HEK293 (cell line): ENCODE data around the gene ZNF775.

Source experiments
- CTCF ChIA-PET: fragments of 350-600 bp; formaldehyde crosslinking; extraction: SDS; loops from one replicate; lab custom pipeline; 2021; ENCODE audit warnings: antibody characterized with exemption; lab: Yijun Ruan, JAX
- POLR2A ChIA-PET: fragments of 300-600 bp; formaldehyde crosslinking; extraction: SDS; loops from one replicate; lab custom pipeline; 2020; ENCODE audit warnings: antibody characterized with exemption, inconsistent platforms; lab: Yijun Ruan, JAX
- H3K27ac ChIP-seq: fragments of 200-500 bp; sonication (Bioruptor generic); 2 replicates; pipeline ENCODE4 v1.5.1; 2014; ENCODE audit warnings: low read depth, low read length, control low read depth, inconsistent platforms; ENCODE audit errors: extremely low read depth
- H3K36me3 ChIP-seq, 2 experiments: fragments of 200-500 bp in 1 of 2; sonication (Bioruptor generic) in 1 of 2; 1 replicate in 1 of 2; 2 replicates in 1 of 2; pipeline ENCODE4 v1.5.1; 2014 to 2017; ENCODE audit warnings: inconsistent platforms in 2 of 2, low read length in 2 of 2; ENCODE audit not compliant: control insufficient read depth in 2 of 2, insufficient read depth in 1 of 2
- H3K4me1 ChIP-seq: fragments of 200-500 bp; sonication (Bioruptor generic); 2 replicates; pipeline ENCODE4 v1.5.1; 2014; ENCODE audit warnings: mild to moderate bottlenecking, low read length, inconsistent platforms; ENCODE audit not compliant: control insufficient read depth, insufficient read depth
- H3K4me3 ChIP-seq: 2 replicates; pipeline ENCODE4 v1.5.1; 2011; ENCODE audit warnings: low read depth, mild to moderate bottlenecking, control low read depth, low read length, moderate library complexity
- H3K9me3 ChIP-seq: fragments of 200-500 bp; sonication (Bioruptor generic); 2 replicates; pipeline ENCODE4 v1.5.1; 2014; ENCODE audit warnings: low read depth, low read length, inconsistent platforms; ENCODE audit not compliant: control insufficient read depth, insufficient read depth
- CTCF ChIP-seq: fragments of 450-650 bp; formaldehyde crosslinking; IDR thresholded peaks from 2 replicates; pipeline ENCODE4 v1.5.1; 2016; ENCODE audit warnings: missing biosample characterization, missing genetic modification characterization
- GLIS2 ChIP-seq: fragments of 450-650 bp; formaldehyde crosslinking; IDR thresholded peaks from 2 replicates; pipeline ENCODE4 v1.5.1; 2016; ENCODE audit warnings: missing biosample characterization, missing genetic modification characterization
- HOXD13 ChIP-seq: sonication (generic); formaldehyde crosslinking; IDR thresholded peaks from 2 replicates; pipeline ENCODE4 v1.8.0; 2022; ENCODE audit warnings: missing genetic modification reagents, borderline replicate concordance
- IKZF3 ChIP-seq: fragments of 450-650 bp; IDR thresholded peaks from 2 replicates; pipeline ENCODE4 v1.5.0; 2018; ENCODE audit warnings: missing biosample characterization, mild to moderate bottlenecking, missing genetic modification characterization, moderate library complexity
- INSM2 ChIP-seq: fragments of 450-650 bp; formaldehyde crosslinking; IDR thresholded peaks from 2 replicates; pipeline ENCODE4 v1.5.1; 2016; ENCODE audit warnings: missing biosample characterization, missing genetic modification characterization
- OSR2 ChIP-seq: fragments of 450-650 bp; formaldehyde crosslinking; IDR thresholded peaks from 2 replicates; pipeline ENCODE4 v1.5.1; 2016; ENCODE audit warnings: missing biosample characterization, missing genetic modification characterization
- TCF7L2 ChIP-seq: IDR thresholded peaks from 2 replicates; pipeline ENCODE4 v1.6.1; 2011; ENCODE audit warnings: low read depth, mild to moderate bottlenecking, inconsistent platforms, low read length, moderate library complexity, borderline replicate concordance
- WT1 ChIP-seq: fragments of 450-650 bp; formaldehyde crosslinking; IDR thresholded peaks from 2 replicates; pipeline ENCODE4 v1.5.1; 2016; ENCODE audit warnings: missing biosample characterization, missing genetic modification characterization
- YY2 ChIP-seq: fragments of 450-650 bp; formaldehyde crosslinking; IDR thresholded peaks from 2 replicates; pipeline ENCODE4 v1.5.1; 2016; ENCODE audit warnings: missing biosample characterization, missing genetic modification characterization
- ZBTB1 ChIP-seq: fragments of 450-650 bp; formaldehyde crosslinking; IDR thresholded peaks from 2 replicates; pipeline ENCODE4 v1.5.1; 2016; ENCODE audit warnings: missing biosample characterization, missing genetic modification characterization
- ZBTB8A ChIP-seq: fragments of 450-650 bp; formaldehyde crosslinking; IDR thresholded peaks from 2 replicates; pipeline ENCODE4 v1.5.1; 2016; ENCODE audit warnings: missing biosample characterization, missing genetic modification characterization
- ZFP37 ChIP-seq: fragments of 450-650 bp; formaldehyde crosslinking; IDR thresholded peaks from 2 replicates; pipeline ENCODE4 v1.5.1; 2016; ENCODE audit warnings: missing biosample characterization, missing genetic modification characterization
- ZNF157 ChIP-seq: fragments of 450-650 bp; formaldehyde crosslinking; IDR thresholded peaks from 2 replicates; pipeline ENCODE4 v1.5.1; 2016; ENCODE audit warnings: missing biosample characterization, missing genetic modification characterization
- ZNF16 ChIP-seq: fragments of 450-650 bp; formaldehyde crosslinking; IDR thresholded peaks from 2 replicates; pipeline ENCODE4 v1.5.1; 2016; ENCODE audit warnings: low read depth, missing biosample characterization, missing genetic modification characterization
- ZNF223 ChIP-seq: fragments of 450-650 bp; formaldehyde crosslinking; IDR thresholded peaks from 2 replicates; pipeline ENCODE4 v1.5.1; 2016; ENCODE audit warnings: missing biosample characterization, missing genetic modification characterization
- ZNF324 ChIP-seq: fragments of 450-650 bp; formaldehyde crosslinking; IDR thresholded peaks from 2 replicates; pipeline ENCODE4 v1.5.1; 2016; ENCODE audit warnings: missing biosample characterization, missing genetic modification characterization
- ZNF404 ChIP-seq: fragments of 450-650 bp; formaldehyde crosslinking; IDR thresholded peaks from 2 replicates; pipeline ENCODE4 v1.5.1; 2017; ENCODE audit warnings: missing biosample characterization, missing genetic modification characterization
- ZNF473 ChIP-seq: fragments of 450-650 bp; formaldehyde crosslinking; IDR thresholded peaks from 2 replicates; pipeline ENCODE4 v1.5.1; 2017; ENCODE audit warnings: missing biosample characterization, missing genetic modification characterization
- ZNF549 ChIP-seq: fragments of 450-650 bp; IDR thresholded peaks from 2 replicates; pipeline ENCODE4 v1.5.1; 2018; ENCODE audit warnings: missing biosample characterization, missing genetic modification characterization, mild to moderate bottlenecking, inconsistent platforms, moderate library complexity
- ZNF571 ChIP-seq: fragments of 450-650 bp; formaldehyde crosslinking; IDR thresholded peaks from 2 replicates; pipeline ENCODE4 v1.5.0; 2017; ENCODE audit warnings: missing biosample characterization, missing genetic modification characterization
- ZNF629 ChIP-seq: fragments of 450-650 bp; formaldehyde crosslinking; IDR thresholded peaks from 2 replicates; pipeline ENCODE4 v1.5.1; 2017; ENCODE audit warnings: missing biosample characterization, missing genetic modification characterization
- ZNF654 ChIP-seq: fragments of 450-650 bp; formaldehyde crosslinking; IDR thresholded peaks from 2 replicates; pipeline ENCODE4 v1.5.1; 2016; ENCODE audit warnings: low read depth, missing biosample characterization, missing genetic modification characterization
- ZNF670 ChIP-seq: fragments of 450-650 bp; formaldehyde crosslinking; IDR thresholded peaks from 2 replicates; pipeline ENCODE4 v1.5.1; 2016; ENCODE audit warnings: missing biosample characterization, missing genetic modification characterization, low read depth
- ZNF785 ChIP-seq: fragments of 450-650 bp; formaldehyde crosslinking; IDR thresholded peaks from 2 replicates; pipeline ENCODE4 v1.5.1; 2016; ENCODE audit warnings: missing biosample characterization, missing genetic modification characterization
- ZNF837 ChIP-seq: fragments of 450-650 bp; formaldehyde crosslinking; IDR thresholded peaks from 2 replicates; pipeline ENCODE4 v1.5.1; 2016; ENCODE audit warnings: missing biosample characterization, missing genetic modification characterization
- ZNF843 ChIP-seq: fragments of 450-650 bp; formaldehyde crosslinking; IDR thresholded peaks from 2 replicates; pipeline ENCODE4 v1.5.1; 2016; ENCODE audit warnings: missing biosample characterization, missing genetic modification characterization
- ZSCAN16 ChIP-seq: fragments of 450-650 bp; formaldehyde crosslinking; IDR thresholded peaks from 2 replicates; pipeline ENCODE4 v1.5.1; 2016; ENCODE audit warnings: missing biosample characterization, missing genetic modification characterization
- TF ChIP-seq, protein P1 (sequence below): fragments of 450-650 bp; formaldehyde crosslinking; IDR thresholded peaks from 2 replicates; pipeline ENCODE4 v1.5.1; 2016; ENCODE audit warnings: missing biosample characterization, missing genetic modification characterization
- TF ChIP-seq, protein P2 (sequence below): fragments of 450-650 bp; formaldehyde crosslinking; IDR thresholded peaks from 2 replicates; pipeline ENCODE4 v1.5.1; 2016; ENCODE audit warnings: missing biosample characterization, missing genetic modification characterization
- TF ChIP-seq, protein P3 (sequence below): fragments of 450-650 bp; IDR thresholded peaks from 2 replicates; pipeline ENCODE4 v1.5.1; 2018; ENCODE audit warnings: missing biosample characterization, missing genetic modification characterization

Gene ZNF775

GRCh38 chr7:150367677-150368095 lies 11.4 kb upstream of the ZNF775 start:
- CTCF ChIA-PET: interaction anchor here (0.8 kb wide), 1 partner anchor 10 kb away, joined by 4 read pairs; no protein-coding TSS in a partner anchor
- H3K36me3 ChIP-seq: peaks cover 0 to 33% of the 10 kb centered on the region in 2 experiments; a peak in 1 of 3 replicates
- TF ChIP-seq ZNF157 (tag by site-specific recombination) (no peak), ZNF654 (tag by site-specific recombination) (no peak; the same call in 1 of the 2 replicates), ZNF223 (tag by site-specific recombination) (no peak), ZNF571 (tag by site-specific recombination) (no peak), ZNF843 (tag by site-specific recombination) (no peak; the same call in 1 of the 2 replicates), GLIS2 (tag by site-specific recombination) (no peak), HOXD13 (CRISPR knock-in tag) (no peak), ZNF404 (tag by site-specific recombination) (no peak), ZNF473 (tag by site-specific recombination) (no peak), WT1 (tag by site-specific recombination) (peak; percentile 46), IKZF3 (peak; percentile 73), OSR2 (tag by site-specific recombination) (peak; percentile 64), ZNF549 (tag by site-specific recombination) (no peak), TCF7L2 (no peak), YY2 (tag by site-specific recombination) (no peak), ZNF670 (tag by site-specific recombination) (no peak), ZNF837 (tag by site-specific recombination) (no peak), ZBTB8A (tag by site-specific recombination) (no peak), ZBTB1 (tag by site-specific recombination) (0 out of 2 replicates have a peak, but pooled peaks have one; percentile 13), ZNF785 (tag by site-specific recombination) (no peak), ZNF16 (tag by site-specific recombination) (no peak), CTCF (tag by site-specific recombination) (no peak), ZFP37 (no peak; the same call in 1 of the 2 replicates), ZSCAN16 (tag by site-specific recombination) (no peak), ZNF629 (no peak), INSM2 (0 out of 2 replicates have a peak, but pooled peaks have one; percentile 35), ZNF324 (tag by site-specific recombination) (0 out of 2 replicates have a peak, but pooled peaks have one; percentile 8)
- TF ChIP-seq, protein P1, sequence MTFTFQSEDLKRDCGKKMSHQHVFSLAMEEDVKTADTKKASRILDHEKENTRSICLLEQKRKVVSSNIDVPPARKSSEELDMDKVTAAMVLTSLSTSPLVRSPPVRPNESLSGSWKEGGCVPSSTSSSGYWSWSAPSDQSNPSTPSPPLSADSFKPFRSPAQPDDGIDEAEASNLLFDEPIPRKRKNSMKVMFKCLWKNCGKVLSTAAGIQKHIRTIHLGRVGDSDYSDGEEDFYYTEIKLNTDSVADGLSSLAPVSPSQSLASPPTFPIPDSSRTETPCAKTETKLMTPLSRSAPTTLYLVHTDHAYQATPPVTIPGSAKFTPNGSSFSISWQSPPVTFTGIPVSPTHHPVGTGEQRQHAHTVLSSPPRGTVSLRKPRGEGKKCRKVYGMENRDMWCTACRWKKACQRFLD (tag by site-specific recombination): no peak
- TF ChIP-seq, protein P2, sequence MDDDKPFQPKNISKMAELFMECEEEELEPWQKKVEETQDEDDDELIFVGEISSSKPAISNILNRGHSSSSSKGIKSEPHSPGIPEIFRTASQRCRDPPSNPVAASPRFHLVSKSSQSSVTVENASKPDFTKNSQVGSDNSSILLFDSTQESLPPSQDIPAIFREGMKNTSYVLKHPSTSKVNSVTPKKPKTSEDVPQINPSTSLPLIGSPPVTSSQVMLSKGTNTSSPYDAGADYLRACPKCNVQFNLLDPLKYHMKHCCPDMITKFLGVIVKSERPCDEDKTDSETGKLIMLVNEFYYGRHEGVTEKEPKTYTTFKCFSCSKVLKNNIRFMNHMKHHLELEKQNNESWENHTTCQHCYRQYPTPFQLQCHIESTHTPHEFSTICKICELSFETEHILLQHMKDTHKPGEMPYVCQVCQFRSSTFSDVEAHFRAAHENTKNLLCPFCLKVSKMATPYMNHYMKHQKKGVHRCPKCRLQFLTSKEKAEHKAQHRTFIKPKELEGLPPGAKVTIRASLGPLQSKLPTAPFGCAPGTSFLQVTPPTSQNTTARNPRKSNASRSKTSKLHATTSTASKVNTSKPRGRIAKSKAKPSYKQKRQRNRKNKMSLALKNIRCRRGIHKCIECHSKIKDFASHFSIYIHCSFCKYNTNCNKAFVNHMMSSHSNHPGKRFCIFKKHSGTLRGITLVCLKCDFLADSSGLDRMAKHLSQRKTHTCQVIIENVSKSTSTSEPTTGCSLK: no peak
- TF ChIP-seq, protein P3, sequence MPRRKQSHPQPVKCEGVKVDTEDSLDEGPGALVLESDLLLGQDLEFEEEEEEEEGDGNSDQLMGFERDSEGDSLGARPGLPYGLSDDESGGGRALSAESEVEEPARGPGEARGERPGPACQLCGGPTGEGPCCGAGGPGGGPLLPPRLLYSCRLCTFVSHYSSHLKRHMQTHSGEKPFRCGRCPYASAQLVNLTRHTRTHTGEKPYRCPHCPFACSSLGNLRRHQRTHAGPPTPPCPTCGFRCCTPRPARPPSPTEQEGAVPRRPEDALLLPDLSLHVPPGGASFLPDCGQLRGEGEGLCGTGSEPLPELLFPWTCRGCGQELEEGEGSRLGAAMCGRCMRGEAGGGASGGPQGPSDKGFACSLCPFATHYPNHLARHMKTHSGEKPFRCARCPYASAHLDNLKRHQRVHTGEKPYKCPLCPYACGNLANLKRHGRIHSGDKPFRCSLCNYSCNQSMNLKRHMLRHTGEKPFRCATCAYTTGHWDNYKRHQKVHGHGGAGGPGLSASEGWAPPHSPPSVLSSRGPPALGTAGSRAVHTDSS: no peak

More at GRCh38 chr7:150367677-150368095, 11.4 kb upstream of the ZNF775 start:
- Histone ChIP-seq H3K4me1 (no peaks in the 10 kb centered on the region), H3K9me3 (no peaks in the 10 kb centered on the region), H3K27ac (peak overlapping the region; percentile 74), H3K4me3 (peak overlapping the region; percentile 89)
- POLR2A ChIA-PET: interaction anchor here (0.8 to 2.5 kb wide), 4 partner anchors 10 to 33 kb away, joined by 3 to 18 read pairs (median 6); no protein-coding TSS in a partner anchor
